Measurements from ENCODE around the gene TARS1.

GRCh38 chr5:33398501-33398900 is 42.3 kb upstream of the TARS1 start:
- TF ChIP-seq CTCF (conservative IDR thresholded peaks at IDR 0.05), result no peak
- no peak for TF ChIP-seq ZFX (IDR thresholded peaks at IDR 0.05)

Data from C4-2B (cell line).